Thyroid gland (tissue), 4 donors: ENCODE results near the gene BEX2. TPM values are rescaled to one million over a fixed set of nuclear protein-coding genes. Genes with fewer than 3 reads are reported as not detected.
A peak's percentile ranks its signal among the peaks of the same experiment; 100 is the strongest.
"Not testable (repeated sequence)": the region's sequence is repeated elsewhere in the genome, so short reads cannot be mapped to it uniquely, and the experiment has no call there.

Experiments
- DNase-seq, 2 donors: peaks; one replicate each; pipeline ENCODE4 v3.0.0-alpha.2; 2019
- H3K27ac ChIP-seq, 3 donors: fragments of 200-600 bp; sonication (generic); 1 replicate in 2 of 3; 2 replicates in 1 of 3; pipeline ENCODE4 v1.5.1; 2016 to 2019; ENCODE audit warnings: mild to moderate bottlenecking in 1 of 3, moderate library complexity in 1 of 3
- H3K27me3 ChIP-seq: fragments of 200-600 bp; sonication (generic); one replicate; pipeline ENCODE4 v1.5.1; 2019
- H3K36me3 ChIP-seq, 2 donors: fragments of 200-600 bp; sonication (generic); one replicate each; pipeline ENCODE4 v1.5.1; 2016 to 2019
- H3K4me1 ChIP-seq, 2 donors: fragments of 200-600 bp; sonication (generic); one replicate each; pipeline ENCODE4 v1.5.1; 2017 to 2019
- H3K4me3 ChIP-seq, 3 donors: fragments of 200-600 bp; sonication (generic); replicated peaks in 1 of 3; 1 replicate in 2 of 3; 2 replicates in 1 of 3; pipeline ENCODE4 v1.5.1; 2016; ENCODE audit warnings: mild to moderate bottlenecking in 1 of 3
- H3K9me3 ChIP-seq: fragments of 200-600 bp; sonication (generic); one replicate; pipeline ENCODE4 v1.5.1; 2017
- CTCF ChIP-seq, 6 experiments: fragments of 200-600 bp in 3 of 6; fragments of 450-650 bp in 3 of 6; sonication (generic) in 3 of 6; IDR thresholded peaks; one replicate each; pipeline ENCODE4 v1.5.1; 2016 to 2019; ENCODE audit warnings: antibody characterized with exemption in 6 of 6, mild to moderate bottlenecking in 2 of 6, inconsistent platforms in 1 of 6, moderate library complexity in 1 of 6
- POLR2A ChIP-seq, 2 donors: fragments of 450-650 bp; IDR thresholded peaks; one replicate each; pipeline ENCODE4 v1.6.1; 2017; ENCODE audit warnings: antibody characterized with exemption in 2 of 2, mild to moderate bottlenecking in 2 of 2, moderate library complexity in 1 of 2
- WGBS, 2 donors: methylation state at CpG; one replicate each; pipeline ENCODE4 v1.1.5; 2017; 5-methylcytosine and 5-hydroxymethylcytosine counted together
- intact Hi-C: fragments of 100-400 bp; cut with DNase I; formaldehyde crosslinking; loops from one replicate; pipeline ENCODE4 v1.15.1; 2023
- total RNA-seq, 4 donors: library from RNA; depleted of rRNA; stranded (reverse); fragments of >200 nt; gene quantifications; one replicate each; pipeline ENCODE4 v1.2.3, GENCODE V29; 2016

The BEX2 gene
- total RNA-seq: 100 to 1,000 TPM in 2 of 4 donors, 10 to 100 TPM in 2; 91.4 to 113 (median 102) TPM

- TF ChIP-seq CTCF (IDR thresholded peaks at IDR 0.05): no peak
- peak; percentile 35 to 95 for TF ChIP-seq POLR2A (IDR thresholded peaks at IDR 0.05)
- WGBS, 2 donors: 4 to 23% methylated on average over 2 to 15 of the region's 52 CpGs
- peak within 1 kb of the TSS; percentile 73 to 83 (median 80) for H3K27ac ChIP-seq
Observed at GRCh38 chrX:103310555-103311398, at the start of gene BEX2. BEX2 (minus strand) TSS chrX:103310990; CDS start chrX:103309976, 1,014 bp downstream.

GRCh38 chrX:103360092-103360491 lies 49.3 kb upstream of the BEX2 start:
- DNase-seq: no peak
- Histone ChIP-seq H3K4me1 (peaks cover 0 to 11% of the 10 kb centered on the region in 2 donors), H3K27me3 (no peaks in the 10 kb centered on the region), H3K9me3 (no peaks in the 10 kb centered on the region), H3K27ac (no peak overlapping the region), H3K36me3 (no peaks in the 10 kb centered on the region), H3K4me3 (no peak overlapping the region)
- 84 to 88% methylated on average over 2 of the region's 2 CpGs for WGBS, 2 donors
- TF ChIP-seq POLR2A (IDR thresholded peaks at IDR 0.05) (no peak), CTCF (IDR thresholded peaks at IDR 0.05) (no peak)
- intact Hi-C loops: no loop called here

More at GRCh38 chrX:103310555-103311398, at the start of gene BEX2:
- Histone ChIP-seq H3K9me3 (no peaks in the 10 kb centered on the region), H3K4me1 (no peaks in the 10 kb centered on the region), H3K27me3 (no peaks in the 10 kb centered on the region), H3K4me3 (peak within 1 kb of the TSS in 2 of 3 donors; percentile 44 to 60), H3K36me3 (no peaks in the 10 kb centered on the region)
- peak; percentile 91 to 92 for DNase-seq
- intact Hi-C loops: no loop called here

- 77 to 90% methylated on average over 3 of the region's 3 CpGs for WGBS, 2 donors
- peaks cover 0 to 11% of the 10 kb centered on the region in 2 donors for H3K4me1 ChIP-seq
- H3K36me3 ChIP-seq, H3K9me3 ChIP-seq, intact Hi-C loops, H3K27ac ChIP-seq, H3K4me3 ChIP-seq, H3K27me3 ChIP-seq, DNase-seq: not testable (repeated sequence)
Observed at GRCh38 chrX:103359605-103360004, 48.8 kb upstream of the BEX2 start.

- Histone ChIP-seq H3K27me3 (no peaks in the 10 kb centered on the region), H3K27ac (peak overlapping the region; percentile 87 to 98 (median 96)), H3K9me3 (no peaks in the 10 kb centered on the region), H3K4me3 (no peak overlapping the region), H3K4me1 (peaks cover 0 to 7% of the 10 kb centered on the region in 2 donors), H3K36me3 (no peaks in the 10 kb centered on the region)
- DNase-seq: no peak
- no peak for TF ChIP-seq CTCF (IDR thresholded peaks at IDR 0.05)
- TF ChIP-seq POLR2A (IDR thresholded peaks at IDR 0.05): no peak
- intact Hi-C loops: no loop called here
- WGBS, 2 donors: 94 to 98% methylated on average over 2 of the region's 2 CpGs
Observed at GRCh38 chrX:103357871-103358270, 47.1 kb upstream of the BEX2 start.

- DNase-seq: peak; percentile 47 to 55
Observed at GRCh38 chrX:103356858-103357257, 46.1 kb upstream of the BEX2 start.

More at GRCh38 chrX:103356858-103357257, 46.1 kb upstream of the BEX2 start:
- Histone ChIP-seq H3K27me3 (no peaks in the 10 kb centered on the region), H3K9me3 (no peaks in the 10 kb centered on the region), H3K4me1 (no peaks in the 10 kb centered on the region), H3K36me3 (no peaks in the 10 kb centered on the region), H3K4me3 (peak overlapping the region in 2 of 3 donors; percentile 39 to 89), H3K27ac (peak overlapping the region; percentile 87 to 98 (median 96))
- TF ChIP-seq CTCF (IDR thresholded peaks at IDR 0.05) (no peak), POLR2A (IDR thresholded peaks at IDR 0.05) (no peak)
- 0 to 2% methylated on average over 9 to 13 of the region's 13 CpGs for WGBS, 2 donors
- intact Hi-C loops: no loop called here
